ENCODE results near the gene SEMA5A.
A peak's percentile ranks its signal among the peaks of the same experiment; 100 is the strongest.

The SEMA5A gene

DNA sequence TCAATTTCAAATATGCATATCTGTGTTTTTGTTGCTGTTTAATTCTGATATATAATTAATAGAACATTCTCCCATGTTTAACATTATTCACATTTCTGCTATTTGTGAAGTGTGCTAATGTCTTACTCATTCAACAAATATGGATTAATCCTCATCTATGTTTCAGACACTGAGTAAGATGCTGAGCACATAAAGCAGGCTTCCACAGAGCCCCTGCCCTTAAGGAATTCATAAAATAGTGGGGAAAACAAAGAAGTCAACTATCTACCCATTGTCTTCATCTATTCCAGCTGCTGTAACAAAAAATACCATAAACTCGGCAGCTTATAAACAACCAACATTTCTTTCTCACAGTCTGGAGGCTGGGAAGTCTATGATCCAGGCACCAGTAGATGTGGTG, 333.3 kb downstream of the SEMA5A start:
- DNase-seq (ENCODE audit: low spot score): no peak

- no peak for DNase-seq (ENCODE audit: low spot score)
These were observed 335.9 kb downstream of the SEMA5A start for GRCh38 chr5:9209846-9210492.

- peak; percentile 70 for DNase-seq (ENCODE audit: low spot score)
These were observed 338.0 kb downstream of the SEMA5A start for GRCh38 chr5:9207817-9208418.

GRCh38 chr5:9202636-9203035, 343.2 kb downstream of the SEMA5A start:
- no peak for DNase-seq (ENCODE audit: low spot score)

GRCh38 chr5:9201761-9202160, 344.1 kb downstream of the SEMA5A start:
- no peak for DNase-seq (ENCODE audit: low spot score)

GRCh38 chr5:9201011-9201410, 344.9 kb downstream of the SEMA5A start:
- DNase-seq (ENCODE audit: low spot score): no peak

GRCh38 chr5:9198394-9198793, 347.5 kb downstream of the SEMA5A start:
- no peak for DNase-seq (ENCODE audit: low spot score)

- DNase-seq (ENCODE audit: low spot score): no peak
These were observed 348.0 kb downstream of the SEMA5A start for GRCh38 chr5:9197881-9198260.

DNA sequence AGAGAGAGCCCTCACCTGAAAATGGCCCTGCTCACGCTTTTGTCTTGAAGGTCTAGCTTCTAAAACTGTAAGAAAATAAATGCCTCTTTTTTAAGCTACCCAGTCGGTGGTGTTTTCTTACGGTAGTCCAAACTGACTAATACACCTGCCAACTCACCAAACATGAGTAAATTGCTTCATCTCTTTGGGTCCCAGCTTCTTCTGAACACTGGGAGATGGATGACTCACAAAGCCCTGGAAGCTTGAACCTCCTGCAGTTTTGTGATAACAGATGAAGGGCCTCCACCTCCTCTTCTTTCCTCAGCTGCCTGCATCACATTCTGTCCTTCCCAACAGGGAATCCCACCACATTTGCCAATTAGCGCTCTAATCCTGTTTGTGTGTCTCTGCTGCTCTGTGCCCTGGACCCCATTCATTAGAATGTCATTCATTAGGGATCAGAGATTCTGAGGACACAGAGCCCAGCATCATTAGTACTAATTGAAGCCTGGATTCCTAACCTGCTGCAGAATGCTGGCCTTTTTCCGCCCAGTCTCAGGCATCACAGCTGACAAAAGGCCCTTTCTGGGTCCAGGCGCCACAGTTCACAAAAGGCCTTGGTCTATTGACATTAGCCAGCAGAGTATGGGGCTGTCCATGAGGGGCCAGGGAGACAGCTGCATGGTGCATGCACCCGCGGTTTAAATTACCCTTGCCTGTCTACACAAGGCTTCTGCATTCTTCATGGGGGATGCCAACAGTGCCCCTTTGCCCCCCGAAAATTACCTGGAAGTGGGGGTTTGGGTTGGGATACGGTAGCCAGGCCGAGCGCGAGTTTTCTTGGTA, 349.3 kb downstream of the SEMA5A start:
- DNase-seq (ENCODE audit: low spot score): no peak

GRCh38 chr5:9194509-9194908, 351.4 kb downstream of the SEMA5A start:
- no peak for DNase-seq (ENCODE audit: low spot score)

DNA sequence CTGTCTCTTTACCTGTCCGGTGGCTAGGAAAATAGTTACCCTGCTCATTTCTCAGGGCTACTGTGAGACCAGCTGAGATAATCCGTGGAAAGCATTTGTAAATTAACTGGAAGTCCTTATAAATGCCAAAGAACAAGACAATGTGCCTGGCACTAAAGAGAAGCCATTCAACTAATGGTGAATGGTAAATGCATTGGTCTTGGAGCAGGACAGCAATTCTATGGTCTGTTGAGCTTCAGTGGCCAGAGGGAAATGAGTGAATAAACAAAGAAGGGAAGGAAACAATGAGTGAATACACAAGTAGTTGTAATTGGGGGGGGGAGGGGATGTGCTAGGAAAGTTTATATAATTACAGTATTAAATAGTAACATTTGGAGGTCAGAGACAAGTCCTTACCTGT, 353.6 kb downstream of the SEMA5A start:
- DNase-seq (ENCODE audit: low spot score): peak; percentile 82

DNA sequence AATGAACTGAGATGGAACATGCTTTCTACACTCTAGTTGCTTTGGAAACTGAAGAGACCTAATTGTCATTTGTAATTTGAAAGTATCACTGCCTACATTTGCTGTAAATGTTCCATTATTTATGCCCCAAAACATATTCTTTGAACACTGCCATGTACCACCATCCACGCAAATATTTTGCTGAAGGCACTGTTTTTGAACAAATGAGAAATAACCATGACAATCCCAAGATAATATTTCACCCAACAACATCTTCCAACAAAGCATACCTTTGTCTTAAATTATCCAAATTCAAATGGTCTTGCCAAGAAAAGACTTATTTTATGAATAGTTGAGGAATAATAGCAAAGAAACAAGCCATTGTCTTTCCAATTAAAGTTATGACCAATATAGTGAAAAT, 356.2 kb downstream of the SEMA5A start:
- DNase-seq (ENCODE audit: low spot score): no peak

DNA sequence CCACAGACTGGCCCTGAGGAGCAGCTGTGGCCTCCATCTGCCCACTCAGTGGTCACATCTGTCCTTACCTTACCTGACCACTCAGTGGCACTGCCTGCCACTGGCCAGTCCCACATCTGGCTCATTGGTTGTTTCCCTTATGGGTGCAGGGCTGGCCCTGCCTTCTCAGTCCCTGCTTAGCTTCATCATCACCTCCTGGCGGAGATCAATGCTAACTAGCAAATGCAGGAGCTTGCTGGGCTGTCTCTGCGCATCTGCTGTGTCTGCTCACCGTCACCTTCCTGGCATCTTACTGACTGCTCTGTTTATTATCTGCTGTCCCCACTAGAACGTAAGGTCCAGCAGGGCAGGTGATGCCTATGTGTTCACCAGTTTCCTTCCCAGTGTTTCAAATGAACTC, 356.9 kb downstream of the SEMA5A start:
- DNase-seq (ENCODE audit: low spot score): no peak

GRCh38 chr5:9188131-9188530, 357.7 kb downstream of the SEMA5A start:
- no peak for DNase-seq (ENCODE audit: low spot score)

DNA sequence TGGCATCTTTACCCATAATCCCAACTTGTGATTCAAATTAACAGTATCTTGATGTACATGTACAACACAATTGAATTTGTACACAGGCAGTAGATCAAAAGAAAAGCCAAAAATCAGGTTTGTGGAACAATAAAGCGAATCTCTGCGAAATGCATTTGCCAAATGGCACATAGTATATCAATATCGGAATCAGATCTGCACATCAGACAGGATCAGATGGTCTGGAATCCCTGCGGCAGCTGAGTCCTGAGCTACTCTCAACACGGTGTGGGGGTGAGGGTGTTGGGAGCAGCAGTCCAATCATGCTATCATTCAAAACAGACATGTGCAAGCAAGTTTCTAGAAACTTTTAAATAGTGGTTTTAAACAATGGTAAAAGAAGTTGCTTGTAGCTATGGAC, 358.3 kb downstream of the SEMA5A start:
- DNase-seq (ENCODE audit: low spot score): no peak

DNA sequence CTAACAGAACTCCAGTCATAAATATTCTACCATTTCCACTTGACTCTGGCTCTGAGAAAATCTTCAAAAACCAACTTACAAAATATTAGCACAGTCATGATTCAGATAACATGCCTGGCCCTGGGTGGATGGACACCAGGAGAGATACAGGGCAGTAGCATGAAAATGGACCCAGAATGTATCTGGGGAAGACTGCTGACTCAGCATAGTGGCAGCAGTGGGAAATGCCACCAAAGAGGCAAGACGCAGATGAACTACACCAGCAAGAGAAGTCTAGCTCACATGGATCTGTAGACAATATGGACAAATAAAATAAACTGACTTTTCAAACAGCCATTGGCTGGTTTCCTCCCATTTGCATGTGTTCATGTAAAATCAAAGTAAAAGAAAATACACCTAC, 359.8 kb downstream of the SEMA5A start:
- DNase-seq (ENCODE audit: low spot score): no peak

DNA sequence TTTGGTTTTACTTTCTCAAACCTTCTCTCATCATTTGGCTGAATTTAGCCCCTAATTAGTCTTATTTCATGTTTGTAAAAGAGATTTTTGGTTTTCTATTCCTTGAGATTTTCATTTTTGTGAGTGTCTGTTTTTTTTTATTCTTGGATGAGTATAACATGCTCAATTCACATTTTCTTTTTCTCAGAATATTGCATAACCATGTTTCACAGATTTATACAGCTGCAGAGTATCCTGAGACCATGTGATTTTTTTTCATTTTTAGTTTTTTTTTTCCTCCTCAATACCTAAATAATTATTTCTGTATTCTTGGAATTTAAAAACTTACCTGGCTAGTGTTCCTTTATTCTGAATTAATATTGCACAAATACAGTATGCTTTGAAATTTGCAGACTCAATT, 361.9 kb downstream of the SEMA5A start:
- DNase-seq (ENCODE audit: low spot score): no peak

DNA sequence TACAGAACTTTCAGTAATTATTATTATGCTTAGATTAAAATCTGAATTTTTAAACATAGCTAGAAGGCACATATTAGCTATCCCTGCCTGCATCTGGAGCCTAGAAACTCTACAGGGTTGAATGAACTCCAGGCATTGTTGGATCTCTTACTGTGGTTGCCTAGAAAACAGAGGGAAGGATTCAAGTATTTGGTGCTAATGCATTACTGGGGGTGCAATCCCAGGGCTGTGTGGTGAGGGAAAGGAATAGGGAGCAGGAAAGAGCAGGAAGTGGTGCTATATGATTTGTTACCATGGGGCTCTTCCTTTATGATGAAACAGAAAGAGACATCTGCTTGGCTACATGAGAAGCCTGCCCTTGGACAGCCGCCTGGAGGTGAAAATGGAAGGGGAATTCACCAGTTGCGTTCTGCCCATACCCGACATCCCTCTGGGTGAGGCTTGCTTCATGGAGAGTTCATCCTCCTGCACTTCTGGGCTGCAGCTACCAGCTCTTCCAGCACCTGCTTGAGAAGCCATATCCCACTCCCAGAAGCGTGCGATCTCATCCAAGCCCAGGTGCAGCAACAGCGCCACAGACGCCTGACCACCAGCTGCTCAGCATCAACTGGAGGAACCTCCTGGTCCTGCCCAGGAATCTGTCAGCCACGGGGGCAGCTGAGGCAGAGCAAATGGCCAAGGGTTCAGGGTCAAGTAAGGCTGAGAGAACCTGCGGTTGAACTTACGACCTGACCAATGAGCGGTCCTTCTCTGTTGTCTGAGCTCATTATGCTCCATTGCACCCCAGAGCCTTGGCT, 362.8 kb downstream of the SEMA5A start:
- no peak for DNase-seq (ENCODE audit: low spot score)

- DNase-seq (ENCODE audit: low spot score): no peak
These were observed 369.2 kb downstream of the SEMA5A start for GRCh38 chr5:9176641-9177040.

- DNase-seq (ENCODE audit: low spot score): no peak
These were observed 371.4 kb downstream of the SEMA5A start for GRCh38 chr5:9174446-9174845.

GRCh38 chr5:9173281-9174048, 372.4 kb downstream of the SEMA5A start:
- no peak for DNase-seq (ENCODE audit: low spot score)

DNA sequence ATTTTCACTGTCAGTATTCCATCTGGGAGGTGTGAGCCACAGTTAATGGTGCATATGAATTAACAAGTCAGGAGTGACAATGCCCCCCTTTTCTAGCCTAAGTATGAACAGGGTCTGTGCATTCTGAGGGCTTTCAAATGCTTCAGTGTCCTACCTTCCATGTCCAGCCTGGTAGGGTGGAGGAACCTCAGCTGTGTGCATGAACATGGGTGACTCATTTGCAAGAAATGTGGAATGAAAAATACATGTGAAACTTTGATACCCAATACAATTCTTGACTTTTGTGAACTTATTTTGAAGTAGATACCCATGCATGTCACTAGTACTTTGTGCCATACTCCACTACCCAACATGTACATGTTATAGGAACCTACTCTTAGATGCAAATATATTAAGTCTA, 375.8 kb downstream of the SEMA5A start:
- no peak for DNase-seq (ENCODE audit: low spot score)

Measured in globus pallidus (tissue), 1 donor.